ENCODE measurements around the gene SRRM4.

The SRRM4 gene

DNA sequence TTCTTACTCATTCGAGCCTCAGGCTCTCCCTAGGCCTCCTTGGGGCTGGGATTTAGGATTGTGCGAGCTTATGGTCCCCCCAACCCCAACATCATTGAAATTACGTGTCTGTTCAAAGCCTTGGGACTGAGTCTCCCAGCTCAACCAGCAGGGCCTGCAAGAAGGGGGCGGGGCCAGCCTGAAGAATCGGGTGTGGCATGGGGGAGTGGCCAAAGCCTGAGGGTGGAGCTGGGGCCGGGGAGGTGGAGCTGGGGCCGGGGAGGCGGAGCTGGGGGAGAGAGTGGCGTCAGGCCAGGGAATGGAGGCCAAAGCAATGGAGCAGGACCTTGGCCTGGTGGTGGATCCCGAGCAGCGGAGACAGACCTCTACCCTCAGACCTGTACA, 173.1 kb downstream of the SRRM4 start:
- no peaks in the 10 kb centered on the region for H3K9me2 ChIP-seq (ENCODE audit: low read depth, low read length)
- no peaks in the 10 kb centered on the region for H3K79me2 ChIP-seq (ENCODE audit: insufficient read depth, low read length)
- no peaks in the 10 kb centered on the region for H4K20me1 ChIP-seq (ENCODE audit: insufficient read depth, low read length)
- no peaks in the 10 kb centered on the region for H3K36me3 ChIP-seq (ENCODE audit: insufficient read depth, low read length)
- H3K9ac ChIP-seq (ENCODE audit: low read length) = no peak overlapping the region
- no peaks in the 10 kb centered on the region for H3F3A ChIP-seq (ENCODE audit: insufficient read depth, low read length)
- H3K4me3 ChIP-seq (ENCODE audit: low read depth, low read length, poor library complexity, severe bottlenecking) = no peak overlapping the region
- H3K27ac ChIP-seq (ENCODE audit: low read depth, low read length, poor library complexity, severe bottlenecking) = no peak overlapping the region
- no peaks in the 10 kb centered on the region; the same call in 1 of the 2 replicates for H3K27me3 ChIP-seq (ENCODE audit: insufficient read depth, low read length)
- no peak overlapping the region for H2AFZ ChIP-seq (ENCODE audit: low read length)
- no peaks in the 10 kb centered on the region for H3K9me3 ChIP-seq (ENCODE audit: low read length)
- no peak overlapping the region for H3K4me2 ChIP-seq (ENCODE audit: low read length)
- TF ChIP-seq, protein P1, sequence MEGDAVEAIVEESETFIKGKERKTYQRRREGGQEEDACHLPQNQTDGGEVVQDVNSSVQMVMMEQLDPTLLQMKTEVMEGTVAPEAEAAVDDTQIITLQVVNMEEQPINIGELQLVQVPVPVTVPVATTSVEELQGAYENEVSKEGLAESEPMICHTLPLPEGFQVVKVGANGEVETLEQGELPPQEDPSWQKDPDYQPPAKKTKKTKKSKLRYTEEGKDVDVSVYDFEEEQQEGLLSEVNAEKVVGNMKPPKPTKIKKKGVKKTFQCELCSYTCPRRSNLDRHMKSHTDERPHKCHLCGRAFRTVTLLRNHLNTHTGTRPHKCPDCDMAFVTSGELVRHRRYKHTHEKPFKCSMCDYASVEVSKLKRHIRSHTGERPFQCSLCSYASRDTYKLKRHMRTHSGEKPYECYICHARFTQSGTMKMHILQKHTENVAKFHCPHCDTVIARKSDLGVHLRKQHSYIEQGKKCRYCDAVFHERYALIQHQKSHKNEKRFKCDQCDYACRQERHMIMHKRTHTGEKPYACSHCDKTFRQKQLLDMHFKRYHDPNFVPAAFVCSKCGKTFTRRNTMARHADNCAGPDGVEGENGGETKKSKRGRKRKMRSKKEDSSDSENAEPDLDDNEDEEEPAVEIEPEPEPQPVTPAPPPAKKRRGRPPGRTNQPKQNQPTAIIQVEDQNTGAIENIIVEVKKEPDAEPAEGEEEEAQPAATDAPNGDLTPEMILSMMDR (IDR thresholded peaks at IDR 0.05; ENCODE audit: low read length) = no peak
- TF ChIP-seq EZH2 (IDR thresholded peaks at IDR 0.05; ENCODE audit: borderline replicate concordance, low read length) = no peak
- no peaks in the 10 kb centered on the region for H3K4me1 ChIP-seq (ENCODE audit: insufficient read depth, low read length, severe bottlenecking)

- Histone ChIP-seq H3K9ac (ENCODE audit: low read length) (no peak overlapping the region), H3K27ac (ENCODE audit: low read depth, low read length, poor library complexity, severe bottlenecking) (no peak overlapping the region), H3K4me3 (ENCODE audit: low read depth, low read length, poor library complexity, severe bottlenecking) (no peak overlapping the region), H3F3A (ENCODE audit: insufficient read depth, low read length) (no peaks in the 10 kb centered on the region), H3K9me3 (ENCODE audit: low read length) (no peaks in the 10 kb centered on the region), H3K9me2 (ENCODE audit: low read depth, low read length) (no peaks in the 10 kb centered on the region), H4K20me1 (ENCODE audit: insufficient read depth, low read length) (no peaks in the 10 kb centered on the region), H3K27me3 (ENCODE audit: insufficient read depth, low read length) (no peaks in the 10 kb centered on the region), H3K4me1 (ENCODE audit: insufficient read depth, low read length, severe bottlenecking) (no peaks in the 10 kb centered on the region), H3K4me2 (ENCODE audit: low read length) (no peak overlapping the region), H3K36me3 (ENCODE audit: insufficient read depth, low read length) (no peaks in the 10 kb centered on the region), H3K79me2 (ENCODE audit: insufficient read depth, low read length) (no peaks in the 10 kb centered on the region), H2AFZ (ENCODE audit: low read length) (no peak overlapping the region)
- no peak for TF ChIP-seq EZH2 (IDR thresholded peaks at IDR 0.05; ENCODE audit: borderline replicate concordance, low read length)
- TF ChIP-seq, protein P1 (IDR thresholded peaks at IDR 0.05; ENCODE audit: low read length) = no peak
These were observed 175.2 kb downstream of the SRRM4 start for GRCh38 chr12:119156401-119157044.

GRCh38 chr12:119157528-119157927, 176.2 kb downstream of the SRRM4 start:
- H3K4me2 ChIP-seq (ENCODE audit: low read length) = no peak overlapping the region

More at GRCh38 chr12:119157528-119157927, 176.2 kb downstream of the SRRM4 start:
- Histone ChIP-seq H3K9me3 (ENCODE audit: low read length) (no peaks in the 10 kb centered on the region), H3K9ac (ENCODE audit: low read length) (no peak overlapping the region), H2AFZ (ENCODE audit: low read length) (no peak overlapping the region), H3K4me3 (ENCODE audit: low read depth, low read length, poor library complexity, severe bottlenecking) (no peak overlapping the region), H4K20me1 (ENCODE audit: insufficient read depth, low read length) (no peaks in the 10 kb centered on the region), H3K9me2 (ENCODE audit: low read depth, low read length) (no peaks in the 10 kb centered on the region), H3K79me2 (ENCODE audit: insufficient read depth, low read length) (no peaks in the 10 kb centered on the region), H3K27me3 (ENCODE audit: insufficient read depth, low read length) (no peaks in the 10 kb centered on the region), H3K4me1 (ENCODE audit: insufficient read depth, low read length, severe bottlenecking) (no peaks in the 10 kb centered on the region), H3K36me3 (ENCODE audit: insufficient read depth, low read length) (no peaks in the 10 kb centered on the region), H3K27ac (ENCODE audit: low read depth, low read length, poor library complexity, severe bottlenecking) (no peak overlapping the region), H3F3A (ENCODE audit: insufficient read depth, low read length) (no peaks in the 10 kb centered on the region)
- TF ChIP-seq, protein P1 (IDR thresholded peaks at IDR 0.05; ENCODE audit: low read length) = no peak
- TF ChIP-seq EZH2 (IDR thresholded peaks at IDR 0.05; ENCODE audit: borderline replicate concordance, low read length) = no peak

All from OCI-LY1 (cell line).